Measurements from ENCODE around the gene PTGFRN.

- no peak for TF ChIP-seq CTCF (conservative IDR thresholded peaks at IDR 0.05)
- no peak for TF ChIP-seq ZFX (IDR thresholded peaks at IDR 0.05)
Measured at GRCh38 chr1:116983112-116983511, 73.4 kb downstream of the PTGFRN start.

All from C4-2B (cell line).